Neuronal stem cell (in vitro differentiated cells): ENCODE data around the gene PLN.

ENCODE experiments used
- DNase-seq: peaks from one replicate; pipeline ENCODE4 v3.0.0-alpha.2; 2013; ENCODE audit warnings: low spot score
- H2AFZ ChIP-seq: one replicate; pipeline ENCODE4 v1.6.1; 2013; ENCODE audit warnings: mild to moderate bottlenecking, low read length, inconsistent platforms
- H2AK5ac ChIP-seq: 2 replicates; pipeline ENCODE4 v1.6.1; 2013; ENCODE audit warnings: low read depth, mild to moderate bottlenecking, inconsistent platforms, low read length, moderate library complexity, mixed read lengths
- H2BK120ac ChIP-seq: 2 replicates; pipeline ENCODE4 v1.6.1; 2013; ENCODE audit warnings: low read depth, mild to moderate bottlenecking, inconsistent platforms, low read length, moderate library complexity, mixed read lengths
- H2BK12ac ChIP-seq: one replicate; pipeline ENCODE4 v1.6.1; 2013; ENCODE audit warnings: low read length, inconsistent platforms
- H2BK15ac ChIP-seq: 2 replicates; pipeline ENCODE4 v1.6.1; 2013; ENCODE audit warnings: mild to moderate bottlenecking, low read length, inconsistent platforms, mixed read lengths
- H2BK5ac ChIP-seq: one replicate; pipeline ENCODE4 v1.6.1; 2013; ENCODE audit warnings: inconsistent platforms, mild to moderate bottlenecking, low read length, moderate library complexity
- H3K14ac ChIP-seq: one replicate; pipeline ENCODE4 v1.6.1; 2013; ENCODE audit warnings: low read length, inconsistent platforms
- H3K18ac ChIP-seq: 2 replicates; pipeline ENCODE4 v1.6.1; 2013; ENCODE audit warnings: low read length, inconsistent platforms
- H3K23ac ChIP-seq: 2 replicates; pipeline ENCODE4 v1.6.1; 2013; ENCODE audit warnings: low read depth, mild to moderate bottlenecking, mixed read lengths, low read length, inconsistent platforms; ENCODE audit not compliant: poor library complexity
- H3K27ac ChIP-seq: replicated peaks from 3 replicates; pipeline ENCODE4 v1.5.1; 2013; ENCODE audit warnings: low read length, inconsistent platforms
- H3K27me3 ChIP-seq, 3 experiments: 2 replicates each; pipeline ENCODE4 v1.6.1; 2013; ENCODE audit warnings: low read length in 3 of 3, mild to moderate bottlenecking in 2 of 3, inconsistent platforms in 1 of 3, low read depth in 1 of 3, mixed read lengths in 1 of 3, moderate library complexity in 1 of 3; ENCODE audit not compliant: control insufficient read depth in 3 of 3, insufficient read depth in 3 of 3
- H3K36me3 ChIP-seq, 2 donors: replicated peaks in 1 of 2; 2 replicates each; pipeline ENCODE4 v1.6.1; 2013; ENCODE audit warnings: low read length in 2 of 2; ENCODE audit not compliant: control insufficient read depth in 2 of 2, insufficient read depth in 2 of 2
- H3K4ac ChIP-seq: 2 replicates; pipeline ENCODE4 v1.6.1; 2013; ENCODE audit warnings: inconsistent platforms, mild to moderate bottlenecking, low read length, moderate library complexity
- H3K4me1 ChIP-seq, 2 donors: 1 replicate in 1 of 2; 2 replicates in 1 of 2; pipeline ENCODE4 v1.6.1; 2013; ENCODE audit warnings: low read length in 2 of 2, low read depth in 1 of 2; ENCODE audit not compliant: control insufficient read depth in 2 of 2, insufficient read depth in 1 of 2
- H3K4me2 ChIP-seq: one replicate; pipeline ENCODE4 v1.6.1; 2013; ENCODE audit warnings: mild to moderate bottlenecking, low read length, inconsistent platforms; ENCODE audit not compliant: insufficient read depth, poor library complexity, severe bottlenecking
- H3K4me3 ChIP-seq, 2 donors: 2 replicates each; pipeline ENCODE4 v1.5.1; 2013; ENCODE audit warnings: low read length in 2 of 2, mild to moderate bottlenecking in 2 of 2, inconsistent platforms in 1 of 2, moderate library complexity in 1 of 2
- H3K79me1 ChIP-seq: one replicate; pipeline ENCODE4 v1.6.1; 2013; ENCODE audit warnings: low read depth, mild to moderate bottlenecking, inconsistent platforms, low read length, moderate library complexity
- H3K9ac ChIP-seq: one replicate; pipeline ENCODE4 v1.6.1; 2013; ENCODE audit warnings: mild to moderate bottlenecking, low read depth, low read length, inconsistent platforms; ENCODE audit not compliant: poor library complexity
- H3K9me3 ChIP-seq, 2 donors: replicated peaks in 1 of 2; 2 replicates each; pipeline versions ENCODE3 to v1.6.1; 2013; ENCODE audit warnings: low read length in 2 of 2, mild to moderate bottlenecking in 2 of 2, inconsistent platforms in 1 of 2, low read depth in 1 of 2, mixed read lengths in 1 of 2, moderate library complexity in 1 of 2; ENCODE audit not compliant: control insufficient read depth in 2 of 2, insufficient read depth in 1 of 2
- H4K8ac ChIP-seq: one replicate; pipeline ENCODE4 v1.6.1; 2013; ENCODE audit warnings: low read depth, mild to moderate bottlenecking, inconsistent platforms, low read length, moderate library complexity
- H4K91ac ChIP-seq: one replicate; pipeline ENCODE4 v1.6.1; 2013; ENCODE audit warnings: low read length, low read depth, mild to moderate bottlenecking, inconsistent platforms; ENCODE audit not compliant: poor library complexity
- WGBS, 2 donors: extraction: QIAGEN DNeasy Blood & Tissue Kit; methylation state at CpG; one replicate each; pipeline ENCODE4 v1.1.7; 2013; ENCODE audit warnings: missing lambda C conversion rate in 2 of 2, mixed read lengths in 1 of 2; ENCODE audit not compliant: insufficient read length in 2 of 2, insufficient replicate concordance in 1 of 2; ENCODE audit errors: extremely low coverage in 2 of 2; 5-methylcytosine and 5-hydroxymethylcytosine counted together

The PLN gene

GRCh38 chr6:118553132-118553531 lies 5.0 kb downstream of the PLN start:
- Histone ChIP-seq H3K27me3 (no peaks in the 10 kb centered on the region), H4K91ac (no peak overlapping the region), H2BK15ac (no peak overlapping the region), H3K14ac (no peak overlapping the region), H3K9ac (no peak overlapping the region), H4K8ac (no peak overlapping the region), H3K4me1 (no peaks in the 10 kb centered on the region), H2BK12ac (no peak overlapping the region), H2BK120ac (no peak overlapping the region), H3K79me1 (no peaks in the 10 kb centered on the region), H3K4me3 (no peak overlapping the region), H3K9me3 (no peaks in the 10 kb centered on the region), H3K4me2 (no peak overlapping the region), H3K4ac (no peak overlapping the region), H3K36me3 (peaks cover 0 to 7% of the 10 kb centered on the region in 2 donors), H3K27ac (no peak overlapping the region), H2BK5ac (no peak overlapping the region), H3K23ac (no peak overlapping the region), H2AK5ac (no peak overlapping the region), H3K18ac (no peak overlapping the region), H2AFZ (no peak overlapping the region)
- no CpG with 5 or more reads among the region's 1 CpG for WGBS, 2 donors
- no peak for DNase-seq

GRCh38 chr6:118554698-118555097 lies 6.6 kb downstream of the PLN start:
- no CpG with 5 or more reads among the region's 1 CpG for WGBS, 2 donors
- Histone ChIP-seq H3K27me3 (no peaks in the 10 kb centered on the region), H3K4me1 (no peaks in the 10 kb centered on the region), H3K23ac (no peak overlapping the region), H3K9ac (no peak overlapping the region), H3K9me3 (no peaks in the 10 kb centered on the region), H4K8ac (no peak overlapping the region), H3K4me2 (no peak overlapping the region), H3K4ac (no peak overlapping the region), H2BK15ac (no peak overlapping the region), H3K18ac (no peak overlapping the region), H3K27ac (no peak overlapping the region), H2BK12ac (no peak overlapping the region), H2AFZ (no peak overlapping the region), H2BK120ac (no peak overlapping the region), H2AK5ac (no peak overlapping the region), H3K4me3 (no peak overlapping the region), H3K14ac (no peak overlapping the region), H3K79me1 (no peaks in the 10 kb centered on the region), H3K36me3 (peaks cover 0 to 7% of the 10 kb centered on the region in 2 donors), H2BK5ac (no peak overlapping the region), H4K91ac (no peak overlapping the region)
- DNase-seq = no peak

- H4K91ac ChIP-seq = no peak overlapping the region
- no peak overlapping the region for H2BK5ac ChIP-seq
- H3K36me3 ChIP-seq = peaks cover 0 to 7% of the 10 kb centered on the region in 2 donors
- no peaks in the 10 kb centered on the region for H3K79me1 ChIP-seq
- no peaks in the 10 kb centered on the region for H3K27me3 ChIP-seq
- no peak overlapping the region for H4K8ac ChIP-seq
- H2BK120ac ChIP-seq = no peak overlapping the region
- no peak for DNase-seq
- no peaks in the 10 kb centered on the region for H3K4me1 ChIP-seq
- H3K18ac ChIP-seq = no peak overlapping the region
- H2BK15ac ChIP-seq = no peak overlapping the region
- H3K9ac ChIP-seq = no peak overlapping the region
- H3K4me3 ChIP-seq = no peak overlapping the region
- no peak overlapping the region for H2AFZ ChIP-seq
- H3K27ac ChIP-seq = no peak overlapping the region
- no peak overlapping the region for H2BK12ac ChIP-seq
- no peak overlapping the region for H3K23ac ChIP-seq
- H3K4me2 ChIP-seq = no peak overlapping the region
- no peak overlapping the region for H3K14ac ChIP-seq
- no peaks in the 10 kb centered on the region for H3K9me3 ChIP-seq
- no peak overlapping the region for H3K4ac ChIP-seq
- H2AK5ac ChIP-seq = no peak overlapping the region
- WGBS, 2 donors = no CpG with 5 or more reads among the region's 6 CpGs
Observed at GRCh38 chr6:118558464-118559217, 10.5 kb downstream of the PLN start.

GRCh38 chr6:118559659-118560058 lies 11.6 kb downstream of the PLN start:
- no peak overlapping the region for H2AK5ac ChIP-seq
- H4K91ac ChIP-seq = no peak overlapping the region
- no peak for DNase-seq
- H3K9me3 ChIP-seq = no peaks in the 10 kb centered on the region
- H4K8ac ChIP-seq = no peak overlapping the region
- no peaks in the 10 kb centered on the region for H3K4me1 ChIP-seq
- no peak overlapping the region for H3K18ac ChIP-seq
- no peaks in the 10 kb centered on the region for H3K79me1 ChIP-seq
- H2BK5ac ChIP-seq = no peak overlapping the region
- H3K23ac ChIP-seq = no peak overlapping the region
- H2BK15ac ChIP-seq = no peak overlapping the region
- H2BK120ac ChIP-seq = no peak overlapping the region
- no peak overlapping the region for H3K4me2 ChIP-seq
- no peak overlapping the region for H3K14ac ChIP-seq
- H3K4ac ChIP-seq = no peak overlapping the region
- H2BK12ac ChIP-seq = no peak overlapping the region
- H3K4me3 ChIP-seq = no peak overlapping the region
- no peak overlapping the region for H3K9ac ChIP-seq
- H2AFZ ChIP-seq = no peak overlapping the region
- no peak overlapping the region for H3K27ac ChIP-seq
- H3K36me3 ChIP-seq = peaks cover 0 to 11% of the 10 kb centered on the region in 2 donors
- H3K27me3 ChIP-seq = no peaks in the 10 kb centered on the region
